Measurements from ENCODE around the gene ADGRV1. TPM values are rescaled to one million over a fixed set of nuclear protein-coding genes. Genes with fewer than 3 reads are reported as not detected.

ADGRV1 gene
- polyA plus RNA-seq, 1 donor from 2014 or later, result 3.7 TPM

DNA sequence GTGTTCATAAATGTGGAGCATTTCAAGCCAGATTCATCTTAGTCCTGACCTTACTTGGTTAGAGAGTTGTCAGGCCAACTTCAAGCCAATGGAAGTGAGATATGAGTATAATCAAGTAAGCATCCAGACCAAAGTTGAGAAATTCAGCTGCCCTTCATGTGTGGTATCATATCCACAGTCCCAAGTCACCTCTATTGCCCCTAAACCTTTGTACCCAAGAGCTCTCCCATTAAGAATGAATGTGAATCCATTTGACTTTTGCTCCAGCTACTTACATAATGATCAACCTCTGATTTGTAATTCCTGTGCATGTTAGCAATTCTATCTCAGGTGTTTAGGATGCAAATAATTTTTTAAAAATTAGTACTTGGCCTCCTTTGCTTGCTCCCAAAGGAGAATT, 342.7 kb downstream of the ADGRV1 start:
- Histone ChIP-seq H3K4me2 (ENCODE audit: low read length) (no peak overlapping the region), H3K9me3 (ENCODE audit: low read length) (no peaks in the 10 kb centered on the region), H3K4me3 (ENCODE audit: low read length) (no peak overlapping the region), H3K79me2 (replicated peaks; ENCODE audit: insufficient read depth, low read length) (no peaks in the 10 kb centered on the region), H3K27ac (ENCODE audit: low read length) (no peak overlapping the region), H3K27me3 (ENCODE audit: insufficient read depth, low read depth, low read length) (no peaks in the 10 kb centered on the region), H3K36me3 (ENCODE audit: insufficient read depth, low read length) (no peaks in the 10 kb centered on the region), H4K20me1 (ENCODE audit: insufficient read depth) (no peaks in the 10 kb centered on the region), H3K9me2 (ENCODE audit: insufficient read depth, low read length) (no peaks in the 10 kb centered on the region), H3K9ac (ENCODE audit: low read length) (no peak overlapping the region), H2AFZ (ENCODE audit: low read depth, low read length) (no peak overlapping the region), H3F3A (ENCODE audit: insufficient read depth, low read length, poor library complexity, severe bottlenecking) (no peaks in the 10 kb centered on the region)
- no peak for TF ChIP-seq POLR2AphosphoS5 (IDR thresholded peaks at IDR 0.05)
- TF ChIP-seq EP300 (conservative IDR thresholded peaks at IDR 0.05; ENCODE audit: poor library complexity, severe bottlenecking), result no peak
- TF ChIP-seq, protein P1, sequence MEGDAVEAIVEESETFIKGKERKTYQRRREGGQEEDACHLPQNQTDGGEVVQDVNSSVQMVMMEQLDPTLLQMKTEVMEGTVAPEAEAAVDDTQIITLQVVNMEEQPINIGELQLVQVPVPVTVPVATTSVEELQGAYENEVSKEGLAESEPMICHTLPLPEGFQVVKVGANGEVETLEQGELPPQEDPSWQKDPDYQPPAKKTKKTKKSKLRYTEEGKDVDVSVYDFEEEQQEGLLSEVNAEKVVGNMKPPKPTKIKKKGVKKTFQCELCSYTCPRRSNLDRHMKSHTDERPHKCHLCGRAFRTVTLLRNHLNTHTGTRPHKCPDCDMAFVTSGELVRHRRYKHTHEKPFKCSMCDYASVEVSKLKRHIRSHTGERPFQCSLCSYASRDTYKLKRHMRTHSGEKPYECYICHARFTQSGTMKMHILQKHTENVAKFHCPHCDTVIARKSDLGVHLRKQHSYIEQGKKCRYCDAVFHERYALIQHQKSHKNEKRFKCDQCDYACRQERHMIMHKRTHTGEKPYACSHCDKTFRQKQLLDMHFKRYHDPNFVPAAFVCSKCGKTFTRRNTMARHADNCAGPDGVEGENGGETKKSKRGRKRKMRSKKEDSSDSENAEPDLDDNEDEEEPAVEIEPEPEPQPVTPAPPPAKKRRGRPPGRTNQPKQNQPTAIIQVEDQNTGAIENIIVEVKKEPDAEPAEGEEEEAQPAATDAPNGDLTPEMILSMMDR (IDR thresholded peaks at IDR 0.05; ENCODE audit: poor library complexity, severe bottlenecking), result no peak
- no peak for TF ChIP-seq SMC3 (conservative IDR thresholded peaks at IDR 0.05; ENCODE audit: poor library complexity)

- Histone ChIP-seq H3K36me3 (ENCODE audit: insufficient read depth, low read length) (no peaks in the 10 kb centered on the region), H3K9ac (ENCODE audit: low read length) (no peak overlapping the region), H3K4me2 (ENCODE audit: low read length) (no peak overlapping the region), H3K79me2 (replicated peaks; ENCODE audit: insufficient read depth, low read length) (no peaks in the 10 kb centered on the region), H3K4me3 (ENCODE audit: low read length) (no peak overlapping the region), H3K27me3 (ENCODE audit: insufficient read depth, low read depth, low read length) (no peaks in the 10 kb centered on the region), H3F3A (ENCODE audit: insufficient read depth, low read length, poor library complexity, severe bottlenecking) (no peaks in the 10 kb centered on the region), H3K27ac (ENCODE audit: low read length) (no peak overlapping the region), H2AFZ (ENCODE audit: low read depth, low read length) (no peak overlapping the region), H4K20me1 (ENCODE audit: insufficient read depth) (no peaks in the 10 kb centered on the region), H3K9me2 (ENCODE audit: insufficient read depth, low read length) (no peaks in the 10 kb centered on the region), H3K9me3 (ENCODE audit: low read length) (no peaks in the 10 kb centered on the region)
- no peak for TF ChIP-seq POLR2AphosphoS5 (IDR thresholded peaks at IDR 0.05)
- TF ChIP-seq, protein P2, sequence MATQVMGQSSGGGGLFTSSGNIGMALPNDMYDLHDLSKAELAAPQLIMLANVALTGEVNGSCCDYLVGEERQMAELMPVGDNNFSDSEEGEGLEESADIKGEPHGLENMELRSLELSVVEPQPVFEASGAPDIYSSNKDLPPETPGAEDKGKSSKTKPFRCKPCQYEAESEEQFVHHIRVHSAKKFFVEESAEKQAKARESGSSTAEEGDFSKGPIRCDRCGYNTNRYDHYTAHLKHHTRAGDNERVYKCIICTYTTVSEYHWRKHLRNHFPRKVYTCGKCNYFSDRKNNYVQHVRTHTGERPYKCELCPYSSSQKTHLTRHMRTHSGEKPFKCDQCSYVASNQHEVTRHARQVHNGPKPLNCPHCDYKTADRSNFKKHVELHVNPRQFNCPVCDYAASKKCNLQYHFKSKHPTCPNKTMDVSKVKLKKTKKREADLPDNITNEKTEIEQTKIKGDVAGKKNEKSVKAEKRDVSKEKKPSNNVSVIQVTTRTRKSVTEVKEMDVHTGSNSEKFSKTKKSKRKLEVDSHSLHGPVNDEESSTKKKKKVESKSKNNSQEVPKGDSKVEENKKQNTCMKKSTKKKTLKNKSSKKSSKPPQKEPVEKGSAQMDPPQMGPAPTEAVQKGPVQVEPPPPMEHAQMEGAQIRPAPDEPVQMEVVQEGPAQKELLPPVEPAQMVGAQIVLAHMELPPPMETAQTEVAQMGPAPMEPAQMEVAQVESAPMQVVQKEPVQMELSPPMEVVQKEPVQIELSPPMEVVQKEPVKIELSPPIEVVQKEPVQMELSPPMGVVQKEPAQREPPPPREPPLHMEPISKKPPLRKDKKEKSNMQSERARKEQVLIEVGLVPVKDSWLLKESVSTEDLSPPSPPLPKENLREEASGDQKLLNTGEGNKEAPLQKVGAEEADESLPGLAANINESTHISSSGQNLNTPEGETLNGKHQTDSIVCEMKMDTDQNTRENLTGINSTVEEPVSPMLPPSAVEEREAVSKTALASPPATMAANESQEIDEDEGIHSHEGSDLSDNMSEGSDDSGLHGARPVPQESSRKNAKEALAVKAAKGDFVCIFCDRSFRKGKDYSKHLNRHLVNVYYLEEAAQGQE (IDR thresholded peaks at IDR 0.05; ENCODE audit: borderline replicate concordance), result no peak
Observed at GRCh38 chr5:90902170-90902569, 343.6 kb downstream of the ADGRV1 start.

- H3F3A ChIP-seq (ENCODE audit: insufficient read depth, low read length, poor library complexity, severe bottlenecking), result no peaks in the 10 kb centered on the region
- no peaks in the 10 kb centered on the region for H3K36me3 ChIP-seq (ENCODE audit: insufficient read depth, low read length)
- no peak overlapping the region for H3K27ac ChIP-seq (ENCODE audit: low read length)
- H4K20me1 ChIP-seq (ENCODE audit: insufficient read depth), result no peaks in the 10 kb centered on the region
- H3K79me2 ChIP-seq (replicated peaks; ENCODE audit: insufficient read depth, low read length), result no peaks in the 10 kb centered on the region
- H3K4me3 ChIP-seq (ENCODE audit: low read length), result no peak overlapping the region
- no peaks in the 10 kb centered on the region for H3K27me3 ChIP-seq (ENCODE audit: insufficient read depth, low read depth, low read length)
- H3K9ac ChIP-seq (ENCODE audit: low read length), result no peak overlapping the region
- no peaks in the 10 kb centered on the region for H3K9me2 ChIP-seq (ENCODE audit: insufficient read depth, low read length)
- no peaks in the 10 kb centered on the region for H3K9me3 ChIP-seq (ENCODE audit: low read length)
- H2AFZ ChIP-seq (ENCODE audit: low read depth, low read length), result no peak overlapping the region
- TF ChIP-seq MXI1 (conservative IDR thresholded peaks at IDR 0.05; ENCODE audit: poor library complexity, severe bottlenecking) (no peak), TAF1 (IDR thresholded peaks at IDR 0.05; ENCODE audit: low read depth) (no peak)
- H3K4me2 ChIP-seq (ENCODE audit: low read length), result no peak overlapping the region
Observed at GRCh38 chr5:90902651-90903386, 344.2 kb downstream of the ADGRV1 start.

Data from neural cell (in vitro differentiated cells).